VCaP (cell line): ENCODE measurements around the gene WFS1.

Experiments used
- H3K27ac ChIP-seq: fragments of 450-650 bp; 2 replicates; pipeline ENCODE4 v1.5.1; 2017
- TF ChIP-seq, protein P1 (sequence below): fragments of 450-650 bp; conservative IDR thresholded peaks from 2 replicates; pipeline ENCODE4 v1.5.1; 2017; ENCODE audit warnings: mild to moderate bottlenecking, moderate library complexity

WFS1 gene

GRCh38 chr4:6236816-6237390 lies 32.7 kb upstream of the WFS1 start:
- TF ChIP-seq, protein P1, sequence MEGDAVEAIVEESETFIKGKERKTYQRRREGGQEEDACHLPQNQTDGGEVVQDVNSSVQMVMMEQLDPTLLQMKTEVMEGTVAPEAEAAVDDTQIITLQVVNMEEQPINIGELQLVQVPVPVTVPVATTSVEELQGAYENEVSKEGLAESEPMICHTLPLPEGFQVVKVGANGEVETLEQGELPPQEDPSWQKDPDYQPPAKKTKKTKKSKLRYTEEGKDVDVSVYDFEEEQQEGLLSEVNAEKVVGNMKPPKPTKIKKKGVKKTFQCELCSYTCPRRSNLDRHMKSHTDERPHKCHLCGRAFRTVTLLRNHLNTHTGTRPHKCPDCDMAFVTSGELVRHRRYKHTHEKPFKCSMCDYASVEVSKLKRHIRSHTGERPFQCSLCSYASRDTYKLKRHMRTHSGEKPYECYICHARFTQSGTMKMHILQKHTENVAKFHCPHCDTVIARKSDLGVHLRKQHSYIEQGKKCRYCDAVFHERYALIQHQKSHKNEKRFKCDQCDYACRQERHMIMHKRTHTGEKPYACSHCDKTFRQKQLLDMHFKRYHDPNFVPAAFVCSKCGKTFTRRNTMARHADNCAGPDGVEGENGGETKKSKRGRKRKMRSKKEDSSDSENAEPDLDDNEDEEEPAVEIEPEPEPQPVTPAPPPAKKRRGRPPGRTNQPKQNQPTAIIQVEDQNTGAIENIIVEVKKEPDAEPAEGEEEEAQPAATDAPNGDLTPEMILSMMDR, result no peak
- no peak overlapping the region for H3K27ac ChIP-seq

- no peak overlapping the region for H3K27ac ChIP-seq
- TF ChIP-seq, protein P1, result no peak
Measured at GRCh38 chr4:6239486-6239885, 30.2 kb upstream of the WFS1 start.

DNA sequence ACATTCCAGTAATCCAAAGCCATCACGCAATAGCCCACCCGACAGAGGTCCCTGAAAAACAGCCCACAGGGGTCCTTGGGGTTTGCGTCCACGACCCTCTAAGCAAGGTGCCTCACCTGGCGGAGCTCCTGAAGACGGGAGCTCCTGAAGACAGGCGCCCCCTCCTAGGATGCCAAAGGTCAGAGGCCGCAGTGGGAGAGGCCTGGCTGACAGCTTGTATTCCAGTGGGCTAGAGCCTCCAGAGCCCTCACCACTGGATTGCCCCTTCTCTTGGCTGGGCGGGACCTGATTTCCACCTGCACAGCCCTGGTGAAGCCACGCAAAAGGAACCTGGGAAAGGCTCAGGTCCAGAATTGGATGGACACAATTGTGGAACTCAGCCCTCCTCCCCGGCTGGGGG lies 29.7 kb upstream of the WFS1 start:
- TF ChIP-seq, protein P1, result no peak
- no peak overlapping the region for H3K27ac ChIP-seq

DNA sequence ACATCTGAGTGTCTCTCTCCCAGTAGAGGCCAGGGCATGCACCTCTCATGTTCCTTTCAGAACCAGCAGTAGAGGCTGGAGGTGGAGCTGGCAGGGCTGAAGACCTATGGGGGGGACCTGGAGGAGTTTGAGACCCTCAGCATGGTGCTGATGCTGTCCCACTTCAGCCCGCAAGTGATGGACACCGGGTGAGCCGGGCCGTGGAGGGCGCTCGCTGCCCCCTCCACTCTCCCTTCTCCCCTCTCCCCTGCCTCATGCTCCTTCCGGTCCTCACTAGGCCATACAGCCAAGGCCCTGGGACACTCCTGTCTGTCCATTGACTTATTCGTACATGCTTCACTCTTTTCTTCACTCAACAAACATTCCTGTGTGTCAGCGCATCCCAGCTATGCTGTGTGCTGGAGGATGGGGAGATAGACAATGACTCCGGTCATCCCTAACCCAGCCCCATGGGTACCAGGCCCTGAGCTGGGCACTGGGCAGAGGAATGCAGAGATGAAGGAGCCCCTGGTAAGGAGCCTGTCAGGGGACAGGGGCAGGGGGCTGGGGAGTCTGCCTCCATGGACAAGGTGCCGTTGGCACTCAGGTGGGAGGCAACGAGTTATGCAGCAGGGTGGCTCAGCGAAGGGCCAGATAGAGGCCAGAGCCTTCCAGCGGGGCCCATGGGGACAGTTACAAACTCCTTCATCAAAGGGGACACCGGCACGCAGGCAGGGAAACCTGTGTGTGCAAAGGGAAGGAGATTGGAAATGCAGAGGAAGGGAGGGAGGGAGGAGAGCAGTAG lies 28.4 kb upstream of the WFS1 start:
- TF ChIP-seq, protein P1, result no peak
- no peak overlapping the region for H3K27ac ChIP-seq

- H3K27ac ChIP-seq, result no peak overlapping the region
- TF ChIP-seq, protein P1, result no peak
Measured at GRCh38 chr4:6242271-6243029, 27.2 kb upstream of the WFS1 start.

DNA sequence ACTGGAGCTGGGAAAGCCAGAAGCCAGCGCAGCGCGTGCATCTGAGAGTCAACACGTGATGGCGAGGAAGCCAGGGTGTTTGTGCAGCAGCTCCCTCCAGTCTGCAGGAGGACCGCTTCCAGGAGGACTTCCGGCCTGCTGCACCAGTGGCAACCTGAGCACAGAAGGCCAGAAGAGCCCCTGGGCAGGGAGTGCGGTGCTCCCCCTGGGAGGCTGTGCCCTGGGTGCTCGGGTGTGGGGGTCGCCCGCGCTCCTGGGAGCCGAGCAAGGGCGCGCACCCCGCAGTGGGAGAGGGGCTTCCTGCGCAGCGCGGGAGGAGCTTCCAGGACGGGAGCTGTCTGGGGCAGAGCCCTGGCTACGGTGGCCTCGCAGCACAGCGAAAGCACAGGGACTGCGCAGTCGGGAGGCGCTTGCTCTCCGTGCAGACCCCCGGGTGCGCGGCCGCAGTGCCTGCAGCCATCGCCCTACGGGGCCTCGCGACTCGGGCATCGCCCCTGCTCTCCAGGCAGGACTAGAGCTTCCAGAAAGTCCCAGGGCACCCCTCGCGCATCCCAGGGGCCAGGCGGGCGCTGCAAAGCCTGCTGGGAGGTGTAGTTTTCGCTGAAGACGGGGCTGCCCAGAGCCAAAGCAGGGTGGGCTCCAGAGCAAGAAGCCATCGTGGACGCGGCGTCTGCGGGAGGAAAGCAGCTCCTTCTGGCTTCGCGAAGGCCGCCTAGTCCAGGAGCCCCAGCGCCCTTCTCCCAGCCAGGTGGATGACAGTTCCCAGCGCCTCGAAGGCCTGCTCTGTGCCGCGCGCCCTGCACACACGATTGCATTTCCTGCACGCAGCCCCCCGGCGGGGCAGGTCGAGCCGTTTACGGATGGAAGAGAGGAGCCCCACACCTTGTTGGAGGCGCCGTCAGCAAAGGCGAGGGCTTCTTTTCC lies 24.1 kb upstream of the WFS1 start:
- no peak overlapping the region for H3K27ac ChIP-seq
- TF ChIP-seq, protein P1, result no peak
